BJ (cell line): ENCODE measurements around the gene FRAS1. TPM values are rescaled to one million over a fixed set of nuclear protein-coding genes. Genes with fewer than 3 reads are reported as not detected.

Experiments
- CTCF ChIA-PET: fragments of 350-600 bp; formaldehyde crosslinking; extraction: SDS; loops from one replicate; lab custom pipeline; 2021; ENCODE audit warnings: antibody characterized with exemption, inconsistent platforms; lab: Yijun Ruan, JAX
- POLR2A ChIA-PET: fragments of 300-600 bp; sonication (Branson Sonifier 250); formaldehyde crosslinking; extraction: SDS; loops from one replicate; lab custom pipeline; 2021; ENCODE audit warnings: antibody characterized with exemption; lab: Charles Lee
- DNase-seq: peaks from one replicate; pipeline ENCODE4 v3.0.0-alpha.2; 2011; ENCODE audit warnings: low read depth
- H3K27me3 ChIP-seq: 2 replicates; pipeline ENCODE4 v1.6.0; 2011; ENCODE audit warnings: low read length; ENCODE audit not compliant: control insufficient read depth, insufficient read depth
- H3K36me3 ChIP-seq: 2 replicates; pipeline ENCODE4 v1.5.1; 2011; ENCODE audit warnings: low read length; ENCODE audit not compliant: control insufficient read depth, insufficient read depth
- H3K4me3 ChIP-seq: 2 replicates; pipeline ENCODE4 v1.5.1; 2011; ENCODE audit warnings: low read depth, mild to moderate bottlenecking, control low read depth, low read length
- CTCF ChIP-seq: IDR thresholded peaks from 2 replicates; pipeline ENCODE4 v1.5.1; 2011; ENCODE audit warnings: low read depth, mild to moderate bottlenecking, control low read depth, inconsistent platforms, low read length, moderate library complexity; ENCODE audit not compliant: insufficient read depth
- polyA plus RNA-seq: library from polyadenylated mRNA; depleted of rRNA; stranded (reverse); fragments of >200 nt; gene quantifications from 2 replicates; pipeline ENCODE4 v1.2.3, GENCODE V29; 2011

FRAS1 gene
- polyA plus RNA-seq, 1 experiment = 4.4 TPM

DNA sequence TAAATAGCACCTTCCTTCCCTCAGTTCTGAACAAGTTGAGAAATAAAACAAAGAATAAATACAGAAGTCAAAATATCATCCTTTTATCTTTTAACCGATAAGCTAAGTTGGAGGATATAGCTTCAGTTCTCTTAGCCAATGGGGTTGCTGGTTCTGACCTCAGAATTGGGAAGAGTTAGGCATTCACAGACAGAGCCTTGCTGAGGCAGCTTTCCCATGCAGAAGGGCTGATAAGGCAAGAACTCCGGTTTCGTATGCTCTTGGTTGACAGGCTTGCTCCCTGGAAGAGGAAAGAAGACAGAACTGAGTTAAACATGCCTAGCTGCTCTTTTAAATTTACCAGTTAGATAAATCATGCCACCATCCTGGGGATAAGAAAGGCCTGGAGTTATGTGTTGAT, 17.6 kb downstream of the FRAS1 start:
- no peak overlapping the region for H3K4me3 ChIP-seq
- POLR2A ChIA-PET = no interaction called here
- no peak for TF ChIP-seq CTCF
- H3K27me3 ChIP-seq = no peaks in the 10 kb centered on the region
- no peak for DNase-seq
- H3K36me3 ChIP-seq = no peaks in the 10 kb centered on the region
- CTCF ChIA-PET = interaction anchor here (0.6 kb wide), 1 partner anchor 46 kb away, joined by 3 read pairs; no protein-coding TSS in a partner anchor

DNA sequence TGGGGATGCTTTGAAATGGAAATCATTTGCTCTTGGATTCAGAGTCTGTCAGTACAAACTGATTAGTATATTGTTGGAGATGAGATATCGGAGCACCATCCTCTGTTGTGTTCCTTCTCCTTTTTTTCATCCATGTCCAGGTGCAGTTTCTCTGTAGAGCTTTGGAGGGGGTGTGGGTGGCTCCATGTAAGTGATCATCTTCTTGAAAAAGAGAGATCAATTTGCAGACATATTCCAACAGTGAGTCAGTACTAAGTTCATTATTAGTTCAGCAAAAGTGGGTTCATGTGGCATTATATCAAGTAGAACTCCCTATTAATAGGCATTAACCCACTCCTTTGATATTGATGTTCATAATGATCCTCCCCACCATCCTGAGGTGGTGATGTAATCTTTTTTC, 18.9 kb downstream of the FRAS1 start:
- ChIA-PET POLR2A (no interaction called here), CTCF (interaction anchor here (0.5 to 0.7 kb wide), 2 partner anchors 16 kb away, joined by 3 to 4 read pairs; no protein-coding TSS in a partner anchor)
- no peak for TF ChIP-seq CTCF
- H3K36me3 ChIP-seq = no peaks in the 10 kb centered on the region
- no peak overlapping the region for H3K4me3 ChIP-seq
- DNase-seq = no peak
- H3K27me3 ChIP-seq = no peaks in the 10 kb centered on the region

DNA sequence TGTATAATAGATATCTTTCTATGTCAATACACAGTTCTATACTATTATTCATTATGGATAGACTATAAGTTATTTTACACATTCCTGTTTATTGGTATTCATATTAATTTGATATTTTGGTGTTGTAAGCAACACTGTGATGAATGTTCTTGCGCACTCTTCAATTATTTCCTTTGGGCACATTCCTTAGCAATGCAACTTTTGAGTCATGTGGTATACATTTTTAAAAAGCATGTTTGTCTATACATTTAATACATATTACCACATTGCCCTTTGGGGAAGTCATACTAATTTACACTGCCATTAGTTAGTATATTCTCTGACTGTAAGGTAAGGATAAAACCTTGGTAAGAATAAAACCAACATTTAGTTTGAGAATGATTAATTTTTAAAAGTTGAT, 21.0 kb downstream of the FRAS1 start:
- DNase-seq = no peak
- Histone ChIP-seq H3K4me3 (no peak overlapping the region), H3K36me3 (no peaks in the 10 kb centered on the region), H3K27me3 (no peaks in the 10 kb centered on the region)
- no peak for TF ChIP-seq CTCF
- ChIA-PET POLR2A (no interaction called here), CTCF (no interaction called here)

DNA sequence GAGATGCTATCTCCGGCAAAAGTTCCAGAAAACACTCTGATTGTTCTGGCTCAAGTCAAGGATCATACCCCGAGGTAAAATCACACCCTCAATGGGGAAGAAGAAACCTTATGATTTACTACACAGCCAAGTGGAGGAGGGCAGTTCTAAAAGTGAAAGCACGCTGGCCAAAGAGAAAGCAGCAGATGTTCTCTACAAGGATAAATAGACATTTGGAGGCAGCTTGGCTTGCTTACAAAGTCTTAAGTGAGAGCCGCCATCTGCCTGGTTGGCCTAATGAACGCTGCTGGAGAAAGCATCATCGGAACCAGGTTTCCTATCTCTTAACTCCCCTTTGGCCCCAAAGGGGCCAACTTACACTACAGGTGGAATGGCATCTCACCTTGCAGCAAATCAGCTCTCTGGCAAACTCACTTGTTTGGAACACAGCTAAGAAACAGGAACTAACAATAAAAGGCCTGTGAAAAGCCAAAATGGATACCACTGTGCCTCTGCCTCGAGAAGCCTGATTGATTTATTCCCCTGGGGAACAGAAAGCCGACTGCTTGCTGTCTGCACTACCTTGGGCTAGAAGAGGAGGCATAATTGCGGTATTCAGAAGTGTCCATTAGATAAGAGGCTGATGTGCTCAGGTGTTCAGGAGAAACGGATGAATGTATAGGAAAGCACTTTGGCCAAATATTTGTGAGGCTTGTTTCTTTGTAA, 22.8 kb downstream of the FRAS1 start:
- CTCF ChIA-PET = interaction anchor here (1.1 kb wide), 1 partner anchor 19 kb away, joined by 4 read pairs; no protein-coding TSS in a partner anchor
- no peaks in the 10 kb centered on the region for H3K36me3 ChIP-seq
- no peak for TF ChIP-seq CTCF
- no peak overlapping the region for H3K4me3 ChIP-seq
- H3K27me3 ChIP-seq = no peaks in the 10 kb centered on the region
- POLR2A ChIA-PET = no interaction called here
- DNase-seq = no peak

- DNase-seq = no peak
- POLR2A ChIA-PET = no interaction called here
- H3K4me3 ChIP-seq = no peak overlapping the region
- H3K27me3 ChIP-seq = no peaks in the 10 kb centered on the region
- no peak for TF ChIP-seq CTCF
- CTCF ChIA-PET = interaction anchor here (1.3 kb wide), 1 partner anchor 22 kb away, joined by 6 read pairs; no protein-coding TSS in a partner anchor
- no peaks in the 10 kb centered on the region for H3K36me3 ChIP-seq
Measured at GRCh38 chr4:78081541-78081940, 24.4 kb downstream of the FRAS1 start.
